ENCODE measurements around the gene PRMT2. TPM values are rescaled to one million over a fixed set of nuclear protein-coding genes. Genes with fewer than 3 reads are reported as not detected.

Gene PRMT2
- total and polyA plus RNA-seq, 2 donors (not counting 1 experiment from before 2014, with no cell fraction given): 80.1 to 102 TPM

GRCh38 chr21:46610018-46610701 lies 25.3 kb upstream of the PRMT2 start:
- no peak overlapping the region for H2AFZ ChIP-seq (ENCODE audit: insufficient read depth, low read depth, low read length, poor library complexity, severe bottlenecking)
- no peaks in the 10 kb centered on the region for H3K36me3 ChIP-seq (replicated peaks in 1 of 2; ENCODE audit: control extremely low read depth in 1 of 2, control insufficient read depth in 1 of 2, extremely low read depth in 1 of 2, insufficient read depth in 2 of 2, low read length in 1 of 2)
- peaks cover 21% of the 10 kb centered on the region for H3K4me1 Mint-ChIP-seq
- H3K27ac Mint-ChIP-seq: no peak overlapping the region
- H3K4me3 ChIP-seq (ENCODE audit: control extremely low read depth in 1 of 5, extremely low read depth in 1 of 5, insufficient read depth in 1 of 5, low read depth in 2 of 5, low read length in 4 of 5): no peak overlapping the region
- no peak overlapping the region for H3K9ac ChIP-seq (ENCODE audit: low read length)
- DNase-seq (no peak), ATAC-seq (ENCODE audit: low read depth) (no peak)
- peaks cover 9 to 23% of the 10 kb centered on the region in 2 donors for H3K4me1 ChIP-seq (ENCODE audit: control insufficient read depth in 2 of 2, insufficient read depth in 2 of 2, low read length in 2 of 2)
- no peaks in the 10 kb centered on the region for H3K27me3 ChIP-seq (replicated peaks in 1 of 4; ENCODE audit: control extremely low read depth in 1 of 4, control insufficient read depth in 3 of 4, insufficient read depth in 4 of 4, low read length in 3 of 4)
- intact Hi-C loops (cut with micrococcal nuclease): no loop called here
- no peak overlapping the region for H3K27ac ChIP-seq (ENCODE audit: low read length in 2 of 2)
- ChIA-PET POLR2A (no interaction called here), CTCF (no interaction called here)
- peaks cover 1 to 14% (median 11%) of the 10 kb centered on the region in 3 donors for H3K9me3 ChIP-seq (ENCODE audit: control extremely low read depth in 1 of 3, control insufficient read depth in 2 of 3, insufficient read depth in 1 of 3, low read length in 2 of 3)
- no peak overlapping the region for H3K4me3 Mint-ChIP-seq
- H3K79me2 ChIP-seq (ENCODE audit: control insufficient read depth, insufficient read depth, low read length): no peaks in the 10 kb centered on the region
- H3K27me3 Mint-ChIP-seq: peaks cover 11% of the 10 kb centered on the region
- no peak overlapping the region for H3K4me2 ChIP-seq (replicated peaks; ENCODE audit: low read depth, low read length, poor library complexity, severe bottlenecking)
- H3K9me3 Mint-ChIP-seq (ENCODE audit: insufficient read depth): no peaks in the 10 kb centered on the region
- no peaks in the 10 kb centered on the region for H4K20me1 ChIP-seq (ENCODE audit: control insufficient read depth, insufficient read depth, low read length, poor library complexity, severe bottlenecking)
- no peak for TF ChIP-seq EZH2 (IDR thresholded peaks at IDR 0.05; ENCODE audit: borderline replicate concordance, insufficient read depth, low read depth, low read length, poor library complexity, severe bottlenecking)
- TF ChIP-seq, protein P1, sequence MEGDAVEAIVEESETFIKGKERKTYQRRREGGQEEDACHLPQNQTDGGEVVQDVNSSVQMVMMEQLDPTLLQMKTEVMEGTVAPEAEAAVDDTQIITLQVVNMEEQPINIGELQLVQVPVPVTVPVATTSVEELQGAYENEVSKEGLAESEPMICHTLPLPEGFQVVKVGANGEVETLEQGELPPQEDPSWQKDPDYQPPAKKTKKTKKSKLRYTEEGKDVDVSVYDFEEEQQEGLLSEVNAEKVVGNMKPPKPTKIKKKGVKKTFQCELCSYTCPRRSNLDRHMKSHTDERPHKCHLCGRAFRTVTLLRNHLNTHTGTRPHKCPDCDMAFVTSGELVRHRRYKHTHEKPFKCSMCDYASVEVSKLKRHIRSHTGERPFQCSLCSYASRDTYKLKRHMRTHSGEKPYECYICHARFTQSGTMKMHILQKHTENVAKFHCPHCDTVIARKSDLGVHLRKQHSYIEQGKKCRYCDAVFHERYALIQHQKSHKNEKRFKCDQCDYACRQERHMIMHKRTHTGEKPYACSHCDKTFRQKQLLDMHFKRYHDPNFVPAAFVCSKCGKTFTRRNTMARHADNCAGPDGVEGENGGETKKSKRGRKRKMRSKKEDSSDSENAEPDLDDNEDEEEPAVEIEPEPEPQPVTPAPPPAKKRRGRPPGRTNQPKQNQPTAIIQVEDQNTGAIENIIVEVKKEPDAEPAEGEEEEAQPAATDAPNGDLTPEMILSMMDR (IDR thresholded peaks at IDR 0.05): no peak
- WGBS (ENCODE audit: insufficient coverage): 90% methylated on average over 4 of the region's 6 CpGs

DNA sequence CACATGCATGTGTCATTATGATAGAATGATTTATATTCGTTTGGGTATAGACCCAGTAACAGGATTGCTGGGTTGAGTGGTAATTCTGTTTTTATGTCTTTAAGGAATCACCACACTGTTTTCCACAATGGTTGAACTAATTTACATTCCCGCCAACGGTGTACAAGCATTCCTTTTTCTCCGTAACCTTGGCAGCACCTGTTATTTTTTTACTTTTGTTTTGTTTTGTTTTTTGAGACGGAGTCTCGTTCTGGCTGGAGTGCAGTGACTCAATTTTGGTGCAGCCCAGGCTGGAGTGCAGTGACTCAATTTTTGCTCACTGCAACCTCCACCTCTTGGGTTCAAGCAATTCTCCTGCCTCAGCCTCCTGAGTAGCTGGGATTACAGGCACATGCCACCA lies 22.1 kb upstream of the PRMT2 start:
- Histone ChIP-seq H3K27me3 (replicated peaks in 1 of 4; ENCODE audit: control extremely low read depth in 1 of 4, control insufficient read depth in 3 of 4, insufficient read depth in 4 of 4, low read length in 3 of 4) (peaks cover 0 to 5% (median 0%) of the 10 kb centered on the region in 4 experiments), H3K4me3 (ENCODE audit: control extremely low read depth in 1 of 5, extremely low read depth in 1 of 5, insufficient read depth in 1 of 5, low read depth in 2 of 5, low read length in 4 of 5) (no peak overlapping the region), H3K9me3 (ENCODE audit: control extremely low read depth in 1 of 3, control insufficient read depth in 2 of 3, insufficient read depth in 1 of 3, low read length in 2 of 3) (peaks cover 1 to 14% (median 11%) of the 10 kb centered on the region in 3 donors), H3K27ac (ENCODE audit: low read length in 2 of 2) (no peak overlapping the region), H3K9ac (ENCODE audit: low read length) (no peak overlapping the region), H3K4me2 (replicated peaks; ENCODE audit: low read depth, low read length, poor library complexity, severe bottlenecking) (no peak overlapping the region), H4K20me1 (ENCODE audit: control insufficient read depth, insufficient read depth, low read length, poor library complexity, severe bottlenecking) (no peaks in the 10 kb centered on the region), H3K4me1 (ENCODE audit: control insufficient read depth in 2 of 2, insufficient read depth in 2 of 2, low read length in 2 of 2) (peaks cover 0 to 7% of the 10 kb centered on the region in 2 donors), H3K36me3 (replicated peaks in 1 of 2; ENCODE audit: control extremely low read depth in 1 of 2, control insufficient read depth in 1 of 2, extremely low read depth in 1 of 2, insufficient read depth in 2 of 2, low read length in 1 of 2) (no peaks in the 10 kb centered on the region), H2AFZ (ENCODE audit: insufficient read depth, low read depth, low read length, poor library complexity, severe bottlenecking) (no peak overlapping the region), H3K79me2 (ENCODE audit: control insufficient read depth, insufficient read depth, low read length) (no peaks in the 10 kb centered on the region)
- DNase-seq (no peak), ATAC-seq (ENCODE audit: low read depth) (no peak)
- H3K27me3 Mint-ChIP-seq: peaks cover 20% of the 10 kb centered on the region
- no peak for TF ChIP-seq EZH2 (IDR thresholded peaks at IDR 0.05; ENCODE audit: borderline replicate concordance, insufficient read depth, low read depth, low read length, poor library complexity, severe bottlenecking)
- TF ChIP-seq, protein P1 (IDR thresholded peaks at IDR 0.05): no peak
- H3K4me3 Mint-ChIP-seq: no peak overlapping the region
- ChIA-PET POLR2A (no interaction called here), CTCF (no interaction called here)
- H3K9me3 Mint-ChIP-seq (ENCODE audit: insufficient read depth): no peaks in the 10 kb centered on the region
- intact Hi-C loops (cut with micrococcal nuclease): no loop called here
- no CpG with 5 or more reads among the region's 6 CpGs for WGBS (ENCODE audit: insufficient coverage)
- H3K4me1 Mint-ChIP-seq: peaks cover 5% of the 10 kb centered on the region
- H3K27ac Mint-ChIP-seq: no peak overlapping the region

Data from B cell (primary cell).